Gastroesophageal sphincter (tissue), 3 donors: ENCODE measurements around the gene ELMO3.

Experiments
- POLR2AphosphoS5 ChIP-seq: sonication (generic); formaldehyde crosslinking; IDR thresholded peaks from one replicate; pipeline ENCODE4 v1.6.1; 2017; ENCODE audit warnings: antibody characterized with exemption
- TF ChIP-seq, protein P1 (sequence below), 4 experiments: fragments of 200-600 bp in 2 of 4; fragments of 450-650 bp in 2 of 4; sonication (generic) in 1 of 4; IDR thresholded peaks; one replicate each; pipeline ENCODE4 v1.5.1; 2017 to 2019; ENCODE audit warnings: antibody characterized with exemption in 4 of 4, mild to moderate bottlenecking in 2 of 4, moderate library complexity in 2 of 4

DNA sequence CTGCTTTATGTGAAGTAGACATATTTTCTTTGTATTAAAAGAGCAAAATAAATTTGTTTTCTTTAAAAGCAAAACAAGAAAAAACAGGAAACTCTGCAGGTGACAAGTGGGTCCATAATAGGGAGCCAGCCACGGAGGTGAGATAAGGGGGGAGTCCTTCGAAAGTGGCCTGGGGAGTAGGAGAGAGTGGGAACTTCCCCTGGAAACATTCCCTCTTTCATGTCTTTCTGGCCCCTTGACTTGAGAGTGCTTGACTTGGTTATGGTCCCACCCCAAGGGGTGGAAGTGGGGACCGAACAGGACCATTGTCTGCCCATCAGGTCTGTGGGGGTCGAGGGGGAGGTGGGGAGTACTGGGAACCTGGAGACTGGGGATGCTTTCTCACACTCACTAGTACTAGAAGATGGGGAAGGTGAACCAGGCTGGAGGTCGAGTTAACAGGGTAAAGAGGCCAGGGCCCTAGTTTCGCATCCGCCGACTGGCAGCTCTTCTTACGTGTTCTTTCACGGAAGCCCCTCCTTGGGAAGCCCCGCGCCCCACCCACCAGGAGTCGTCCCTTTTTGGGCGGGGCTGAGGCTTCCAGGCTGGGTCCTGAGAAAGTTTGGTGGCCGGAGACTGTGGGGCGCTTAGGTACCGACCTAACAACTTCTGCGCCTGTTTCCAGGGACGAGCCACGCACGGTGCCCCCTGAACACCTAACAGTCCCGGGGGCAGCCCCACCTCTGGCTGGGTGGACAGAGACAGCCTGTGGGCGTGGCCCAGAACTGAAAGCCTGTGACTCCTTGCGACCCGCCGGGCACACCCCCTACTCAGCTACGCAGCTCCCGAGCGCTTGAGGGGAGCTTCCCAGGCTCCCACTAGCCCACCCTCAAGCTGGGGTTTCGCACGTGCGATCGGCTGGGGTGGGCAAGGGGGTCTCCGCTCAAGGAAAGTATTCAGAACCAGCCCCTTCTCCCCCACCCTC is 40.0 kb upstream of the ELMO3 start:
- no peak for TF ChIP-seq POLR2AphosphoS5
- TF ChIP-seq, protein P1, sequence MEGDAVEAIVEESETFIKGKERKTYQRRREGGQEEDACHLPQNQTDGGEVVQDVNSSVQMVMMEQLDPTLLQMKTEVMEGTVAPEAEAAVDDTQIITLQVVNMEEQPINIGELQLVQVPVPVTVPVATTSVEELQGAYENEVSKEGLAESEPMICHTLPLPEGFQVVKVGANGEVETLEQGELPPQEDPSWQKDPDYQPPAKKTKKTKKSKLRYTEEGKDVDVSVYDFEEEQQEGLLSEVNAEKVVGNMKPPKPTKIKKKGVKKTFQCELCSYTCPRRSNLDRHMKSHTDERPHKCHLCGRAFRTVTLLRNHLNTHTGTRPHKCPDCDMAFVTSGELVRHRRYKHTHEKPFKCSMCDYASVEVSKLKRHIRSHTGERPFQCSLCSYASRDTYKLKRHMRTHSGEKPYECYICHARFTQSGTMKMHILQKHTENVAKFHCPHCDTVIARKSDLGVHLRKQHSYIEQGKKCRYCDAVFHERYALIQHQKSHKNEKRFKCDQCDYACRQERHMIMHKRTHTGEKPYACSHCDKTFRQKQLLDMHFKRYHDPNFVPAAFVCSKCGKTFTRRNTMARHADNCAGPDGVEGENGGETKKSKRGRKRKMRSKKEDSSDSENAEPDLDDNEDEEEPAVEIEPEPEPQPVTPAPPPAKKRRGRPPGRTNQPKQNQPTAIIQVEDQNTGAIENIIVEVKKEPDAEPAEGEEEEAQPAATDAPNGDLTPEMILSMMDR (IDR thresholded peaks at IDR 0.05) = no peak
